HepG2 (cell line): Measurements from ENCODE around the gene TOR1B. TPM values are rescaled to one million over a fixed set of nuclear protein-coding genes. Genes with fewer than 3 reads are reported as not detected.
A peak's percentile ranks its signal among the peaks of the same experiment; 100 is the strongest.

Source experiments
- ATAC-seq: fragments of 200-7000 bp; cut with Tn5 transposase; 3 replicates; pipeline ENCODE4 v1.9.1; 2020; ENCODE audit warnings: mild to moderate bottlenecking, moderate library complexity
- BruUV-seq: library from RNA; stranded (reverse); fragments of 400-500 nt; replicated peaks from 2 replicates; lab custom pipeline; 2021; lab: Mats Ljungman, UMichigan
- CTCF ChIA-PET: fragments of 300-600 bp; formaldehyde crosslinking; extraction: SDS; loops from one replicate; lab custom pipeline; 2021; ENCODE audit warnings: low total read pairs, inconsistent platforms, low intra/inter-chr PET ratio; lab: Yijun Ruan, JAX
- POLR2A ChIA-PET: fragments of 350-600 bp; sonication (Branson Sonifier 250); formaldehyde crosslinking; loops from one replicate; lab custom pipeline; 2020; ENCODE audit warnings: antibody characterized with exemption, inconsistent platforms; lab: Yijun Ruan, JAX
- DNase-seq: peaks from one replicate; pipeline ENCODE4 v3.0.0-alpha.2; 2015; ENCODE audit warnings: low spot score
- FAIRE-seq: peaks from 3 replicates; lab custom pipeline; 2011; peaks lifted over from hg19 to GRCh38; lab: Jason Lieb, UNC
- H2AFZ ChIP-seq: one replicate; pipeline ENCODE4 v1.6.1; 2011; ENCODE audit warnings: low read length, inconsistent platforms
- H3K27ac ChIP-seq: fragments of 300-600 bp; 3 replicates; pipeline ENCODE4 v1.8.0; 2011; ENCODE audit warnings: mixed run types, mild to moderate bottlenecking, mixed read lengths, low read length, inconsistent platforms; ENCODE audit not compliant: insufficient read depth; ENCODE audit errors: extremely low read length
- H3K27me3 ChIP-seq, 2 experiments: fragments of 200-600 bp in 1 of 2; 2 replicates in 1 of 2; 3 replicates in 1 of 2; pipeline versions ENCODE4 v1.6.0 to v1.8.0; 2011; ENCODE audit warnings: low read length in 2 of 2, mild to moderate bottlenecking in 2 of 2, moderate library complexity in 2 of 2, inconsistent platforms in 1 of 2; ENCODE audit not compliant: insufficient read depth in 2 of 2, control insufficient read depth in 1 of 2
- H3K36me3 ChIP-seq, 2 experiments: fragments of 200-600 bp in 1 of 2; replicated peaks in 1 of 2; 2 replicates in 1 of 2; 3 replicates in 1 of 2; pipeline versions ENCODE4 v1.5.1 to v1.8.0; 2011; ENCODE audit warnings: low read length in 2 of 2, inconsistent platforms in 1 of 2; ENCODE audit not compliant: insufficient read depth in 2 of 2, control insufficient read depth in 1 of 2
- H3K4me1 ChIP-seq: 2 replicates; pipeline ENCODE4 v1.5.1; 2012; ENCODE audit warnings: low read length, inconsistent platforms; ENCODE audit not compliant: insufficient read depth
- H3K4me2 ChIP-seq: 2 replicates; pipeline ENCODE4 v1.6.0; 2011; ENCODE audit warnings: low read depth, low read length, inconsistent platforms
- H3K4me3 ChIP-seq, 3 experiments: fragments of 200-600 bp in 1 of 3; sonication (generic), shearing (Covaris generic) in 1 of 3; replicated peaks in 1 of 3; 2 replicates each; pipeline ENCODE4 v1.5.1; 2011 to 2016; ENCODE audit warnings: low read length in 3 of 3, inconsistent platforms in 2 of 3, low read depth in 2 of 3, mild to moderate bottlenecking in 2 of 3, control low read depth in 1 of 3, mixed read lengths in 1 of 3; ENCODE audit not compliant: insufficient read depth in 1 of 3
- H3K79me2 ChIP-seq: one replicate; pipeline ENCODE4 v1.6.1; 2011; ENCODE audit warnings: low read length, inconsistent platforms; ENCODE audit not compliant: insufficient read depth
- H3K9ac ChIP-seq: 2 replicates; pipeline ENCODE4 v1.6.0; 2011; ENCODE audit warnings: mild to moderate bottlenecking, low read depth, low read length, inconsistent platforms; ENCODE audit not compliant: insufficient read depth
- H3K9me3 ChIP-seq: 2 replicates; pipeline ENCODE4 v1.5.1; 2012; ENCODE audit warnings: mild to moderate bottlenecking, low read length
- H4K20me1 ChIP-seq: 2 replicates; pipeline ENCODE4 v1.6.0; 2011; ENCODE audit warnings: inconsistent platforms, mild to moderate bottlenecking, low read length, moderate library complexity; ENCODE audit not compliant: insufficient read depth
- AHDC1 ChIP-seq: sonication (generic); formaldehyde crosslinking; IDR thresholded peaks from 2 replicates; pipeline ENCODE4 v1.5.1; 2020; ENCODE audit warnings: mild to moderate bottlenecking, missing genetic modification reagents, borderline replicate concordance
- TBP ChIP-seq: sonication (generic); formaldehyde crosslinking; IDR thresholded peaks from 2 replicates; pipeline ENCODE4 v1.5.0; 2020; ENCODE audit warnings: missing genetic modification reagents
- ZMYM3 ChIP-seq: sonication (generic); formaldehyde crosslinking; IDR thresholded peaks from 2 replicates; pipeline ENCODE4 v1.5.1; 2020; ENCODE audit warnings: mild to moderate bottlenecking, missing genetic modification reagents
- ZNF280B ChIP-seq: sonication (generic); formaldehyde crosslinking; IDR thresholded peaks from 2 replicates; pipeline ENCODE4 v1.5.0; 2020; ENCODE audit warnings: missing genetic modification reagents, mild to moderate bottlenecking, borderline replicate concordance
- ZNF687 ChIP-seq: sonication (generic); formaldehyde crosslinking; IDR thresholded peaks from 2 replicates; pipeline ENCODE4 v1.5.1; 2020; ENCODE audit warnings: mild to moderate bottlenecking, missing genetic modification reagents, moderate library complexity
- WGBS: methylation state at CpG from one replicate; pipeline ENCODE4 v1.1.6; 2017; ENCODE audit warnings: low lambda C conversion rate; 5-methylcytosine and 5-hydroxymethylcytosine counted together
- in situ Hi-C: cut with HindIII; loops from 2 replicates; pipeline ENCODE4 v1.10.0; 2017; ENCODE audit warnings: low pct_unique_long_range_greater_than_20kb; ENCODE audit not compliant: extremely low pct_ligation_motif_present
- intact Hi-C: fragments of 100-400 bp; cut with micrococcal nuclease; formaldehyde crosslinking; loops from one replicate; pipeline ENCODE4 v1.10.0; 2022; ENCODE audit not compliant: unreplicated experiment
- polyA plus RNA-seq, 8 experiments: library from polyadenylated mRNA; depleted of rRNA in 3 of 8; stranded (reverse) in 7 of 8; unstranded in 1 of 8; fragments of >200 nt; fragmentation: Illumina TruSeq in 4 of 8; extraction: Trizol in 4 of 8; gene quantifications; 2 replicates each; pipeline versions ENCODE4 v1.2.1 to v1.2.3, GENCODE V29; 2011 to 2016; ENCODE audit warnings: low read depth in 4 of 8, missing spikeins in 1 of 8, mixed read lengths in 1 of 8; ENCODE audit not compliant: insufficient read depth in 1 of 8
- total RNA-seq, 5 experiments: library from RNA; depleted of rRNA; stranded (reverse); fragments of >200 nt; fragmentation: Illumina TruSeq; extraction: Trizol; gene quantifications; 2 replicates each; pipeline ENCODE4 v1.2.3, GENCODE V29; 2016; ENCODE audit warnings: low read depth in 1 of 5

TOR1B gene
- total and polyA plus RNA-seq, 2 of the 13 experiments (the other 11 are each of a cell fraction or from before 2014, with no cell fraction given): 18.1 to 21.3 TPM

GRCh38 chr9:129761901-129762369, 41.0 kb upstream of the TOR1B start:
- Histone ChIP-seq H3K4me3 (peak overlapping the region in 1 of 3 experiments; percentile 25; a peak in 1 of 6 replicates), H3K79me2 (no peaks in the 10 kb centered on the region), H3K27ac (no peak overlapping the region), H3K27me3 (peaks cover 2 to 12% of the 10 kb centered on the region in 2 experiments; a peak in 2 of 5 replicates), H3K9me3 (no peaks in the 10 kb centered on the region), H3K4me1 (peaks cover 26% of the 10 kb centered on the region), H2AFZ (no peak overlapping the region), H3K4me2 (peak overlapping the region; percentile 68), H3K9ac (no peak overlapping the region), H4K20me1 (no peaks in the 10 kb centered on the region), H3K36me3 (no peaks in the 10 kb centered on the region)
- no TSS peak for BruUV-seq
- in situ Hi-C loops: no loop called here
- ChIA-PET POLR2A (no interaction called here), CTCF (no interaction called here)
- ATAC-seq (peak; percentile 58), DNase-seq (no peak), FAIRE-seq (no peak)
- WGBS: 9% methylated on average over 3 of the region's 6 CpGs
- intact Hi-C loops: loop anchor here (1.0 kb wide), 1 partner anchor 15 kb away; no protein-coding TSS in a partner anchor
- TF ChIP-seq ZMYM3 (CRISPR knock-in tag) (0 out of 2 replicates have a peak, but pooled peaks have one; percentile 3), ZNF280B (CRISPR knock-in tag) (0 out of 2 replicates have a peak, but pooled peaks have one; percentile 37), AHDC1 (CRISPR knock-in tag) (0 out of 2 replicates have a peak, but pooled peaks have one; percentile 30), TBP (CRISPR knock-in tag) (no peak), ZNF687 (CRISPR knock-in tag) (peak; percentile 1; the same call in 1 of the 2 replicates)
